A673 (cell line): ENCODE data around the gene SPTAN1. TPM values are rescaled to one million over a fixed set of nuclear protein-coding genes. Genes with fewer than 3 reads are reported as not detected.

Experiments used
- BruUV-seq: library from RNA; stranded (reverse); fragments of 400-500 nt; replicated peaks from 2 replicates; lab custom pipeline; 2021; lab: Mats Ljungman, UMichigan
- CTCF ChIA-PET: fragments of 300-600 bp; sonication (Branson Sonifier 250); formaldehyde crosslinking; loops from one replicate; lab custom pipeline; 2022; ENCODE audit warnings: antibody characterized with exemption; lab: Charles Lee
- POLR2A ChIA-PET: fragments of 300-600 bp; sonication (Branson Sonifier 250); formaldehyde crosslinking; loops from one replicate; lab custom pipeline; 2022; ENCODE audit warnings: antibody characterized with exemption; ENCODE audit not compliant: low non-redundant PET; lab: Charles Lee
- DNase-seq: peaks from one replicate; pipeline ENCODE4 v3.0.0-alpha.2; 2015; ENCODE audit warnings: low spot score
- H3K27ac ChIP-seq: fragments of 200-600 bp; sonication (generic); 2 replicates; pipeline ENCODE4 v1.5.1; 2016; ENCODE audit warnings: mixed run types, low read depth, mild to moderate bottlenecking, mixed read lengths, antibody characterized with exemption, low read length; ENCODE audit not compliant: poor library complexity, severe bottlenecking
- H3K27me3 ChIP-seq: fragments of 200-600 bp; sonication (generic); replicated peaks from 2 replicates; pipeline ENCODE4 v1.6.1; 2017; ENCODE audit warnings: mixed run types, low read depth, mild to moderate bottlenecking, mixed read lengths, antibody characterized with exemption, low read length; ENCODE audit not compliant: insufficient read depth, poor library complexity
- H3K36me3 ChIP-seq: fragments of 200-600 bp; sonication (generic); 2 replicates; pipeline ENCODE4 v1.6.1; 2016; ENCODE audit warnings: mixed run types, mild to moderate bottlenecking, mixed read lengths, antibody characterized with exemption, low read length; ENCODE audit not compliant: insufficient read depth, poor library complexity, severe bottlenecking
- H3K4me1 ChIP-seq: fragments of 200-600 bp; sonication (generic); 2 replicates; pipeline ENCODE4 v1.6.1; 2017; ENCODE audit warnings: mixed run types, mild to moderate bottlenecking, mixed read lengths, antibody characterized with exemption, low read length; ENCODE audit not compliant: insufficient read depth, poor library complexity, severe bottlenecking
- H3K4me3 ChIP-seq: fragments of 200-600 bp; sonication (generic); 2 replicates; pipeline ENCODE4 v1.5.1; 2016; ENCODE audit warnings: low read depth, mixed run types, mild to moderate bottlenecking, mixed read lengths, low read length; ENCODE audit not compliant: poor library complexity, severe bottlenecking
- H3K9me3 ChIP-seq: fragments of 200-600 bp; sonication (generic); 2 replicates; pipeline ENCODE4 v1.6.1; 2016; ENCODE audit warnings: mixed run types, low read depth, mild to moderate bottlenecking, mixed read lengths, antibody characterized with exemption, low read length; ENCODE audit not compliant: poor library complexity, severe bottlenecking
- CTCF ChIP-seq: fragments of 300-800, 200-600 bp; sonication (generic); conservative IDR thresholded peaks from 2 replicates; pipeline ENCODE4 v1.5.1; 2017; ENCODE audit warnings: low read depth, mild to moderate bottlenecking, antibody characterized with exemption, low read length, moderate library complexity, mixed read lengths
- EZH2 ChIP-seq: fragments of 200-600 bp; sonication (generic); IDR thresholded peaks from 2 replicates; pipeline ENCODE4 v1.6.1; 2017; ENCODE audit warnings: borderline replicate concordance, low read depth, mild to moderate bottlenecking, mixed read lengths, antibody characterized with exemption, low read length; ENCODE audit not compliant: poor library complexity, severe bottlenecking
- intact Hi-C: fragments of 100-400 bp; cut with micrococcal nuclease; formaldehyde crosslinking; loops from one replicate; pipeline ENCODE4 v1.10.0; 2022; ENCODE audit not compliant: unreplicated experiment
- total RNA-seq: library from RNA; stranded (reverse); gene quantifications from 2 replicates; pipeline ENCODE4 v1.2.3, GENCODE V29; 2021

The SPTAN1 gene
- total RNA-seq, 1 experiment from 2014 or later: 262 TPM

GRCh38 chr9:128611600-128612394 is 59.4 kb downstream of the SPTAN1 start:
- H3K27me3 ChIP-seq: no peaks in the 10 kb centered on the region
- intact Hi-C loops: loop anchor here (5.0 kb wide), 1 partner anchor 34 kb away; no protein-coding TSS in a partner anchor
- no TSS peak for BruUV-seq
- ChIA-PET POLR2A (no interaction called here), CTCF (no interaction called here)
- H3K4me3 ChIP-seq: no peak overlapping the region
- no peak for DNase-seq
- H3K4me1 ChIP-seq: no peaks in the 10 kb centered on the region
- no peak overlapping the region for H3K27ac ChIP-seq
- TF ChIP-seq EZH2 (no peak), CTCF (no peak)
- peaks cover 94% of the 10 kb centered on the region for H3K36me3 ChIP-seq
- no peaks in the 10 kb centered on the region for H3K9me3 ChIP-seq

GRCh38 chr9:128614728-128615127 is 62.3 kb downstream of the SPTAN1 start:
- no peak for TF ChIP-seq CTCF
- no peak for TF ChIP-seq EZH2
- BruUV-seq: no TSS peak
- no peak for DNase-seq
- Histone ChIP-seq H3K4me1 (no peaks in the 10 kb centered on the region), H3K27ac (no peak overlapping the region), H3K9me3 (no peaks in the 10 kb centered on the region), H3K4me3 (no peak overlapping the region), H3K27me3 (no peaks in the 10 kb centered on the region), H3K36me3 (peaks cover 91% of the 10 kb centered on the region)
- intact Hi-C loops: loop anchor here (5.0 kb wide), 1 partner anchor 37 kb away; no protein-coding TSS in a partner anchor
- CTCF ChIA-PET: no interaction called here
- POLR2A ChIA-PET: no interaction called here

- POLR2A ChIA-PET: no interaction called here
- intact Hi-C loops: no loop called here
These were observed 63.2 kb downstream of the SPTAN1 start for GRCh38 chr9:128615571-128615970.

More at GRCh38 chr9:128615571-128615970, 63.2 kb downstream of the SPTAN1 start:
- no TSS peak for BruUV-seq
- Histone ChIP-seq H3K4me1 (no peaks in the 10 kb centered on the region), H3K27ac (no peak overlapping the region), H3K27me3 (no peaks in the 10 kb centered on the region), H3K36me3 (peaks cover 91% of the 10 kb centered on the region), H3K4me3 (no peak overlapping the region), H3K9me3 (no peaks in the 10 kb centered on the region)
- no peak for TF ChIP-seq CTCF
- no peak for TF ChIP-seq EZH2
- CTCF ChIA-PET: no interaction called here
- no peak for DNase-seq
